AG08396 (cell line): ENCODE measurements around the gene USHBP1.
"Not testable (repeated sequence)": the region's sequence is repeated elsewhere in the genome, so short reads cannot be mapped to it uniquely, and the experiment has no call there.

ENCODE experiments used
- DNase-seq: peaks from one replicate; pipeline ENCODE4 v3.0.0; 2012; ENCODE audit warnings: low spot score, mixed read lengths

USHBP1 gene

GRCh38 chr19:17296273-17296672 lies 31.7 kb upstream of the USHBP1 start:
- peak; percentile 64 for DNase-seq

- not testable (repeated sequence) for DNase-seq
Measured at GRCh38 chr19:17295551-17295950, 31.0 kb upstream of the USHBP1 start.

DNA sequence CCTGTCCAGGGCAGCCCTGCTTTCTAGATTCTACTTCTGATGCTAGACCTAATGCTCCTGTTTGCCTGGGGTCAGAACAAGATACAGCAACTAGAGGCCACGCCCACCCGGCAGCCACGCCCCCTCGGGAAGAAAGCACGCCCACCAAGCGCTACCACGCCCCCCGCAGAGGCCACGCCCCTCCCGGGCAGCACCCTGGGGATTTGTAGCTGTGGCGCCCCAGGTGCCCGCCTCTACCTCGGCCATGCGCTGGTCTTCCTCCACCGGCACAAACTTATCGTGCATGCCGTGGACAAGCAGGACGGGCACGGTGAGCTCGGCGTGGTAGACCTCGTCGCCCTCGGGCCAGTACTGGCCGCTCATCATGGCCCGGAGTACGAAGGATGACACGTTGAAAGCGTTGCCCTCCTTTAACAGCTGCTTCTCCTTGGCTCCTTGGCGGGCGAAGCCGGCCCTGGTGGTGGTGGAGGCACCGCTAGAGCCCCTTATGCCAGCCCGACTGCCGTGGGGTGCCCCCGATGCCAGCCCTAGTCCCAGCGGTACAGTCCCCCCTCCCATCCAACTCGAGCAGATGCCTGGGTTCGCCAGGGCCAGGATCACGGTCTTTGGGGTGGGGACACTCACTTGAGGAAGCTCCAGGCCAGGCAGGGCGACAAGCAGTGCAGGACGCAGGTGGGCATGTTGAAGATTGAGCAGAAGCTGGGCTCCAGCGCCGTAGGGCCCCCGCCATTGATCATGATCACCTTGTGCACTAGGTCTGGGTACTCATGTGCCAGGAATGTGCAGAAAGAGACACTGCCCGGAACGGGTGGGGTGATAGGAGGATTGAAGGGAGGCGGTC lies 29.7 kb upstream of the USHBP1 start:
- peak; percentile 69 for DNase-seq

DNA sequence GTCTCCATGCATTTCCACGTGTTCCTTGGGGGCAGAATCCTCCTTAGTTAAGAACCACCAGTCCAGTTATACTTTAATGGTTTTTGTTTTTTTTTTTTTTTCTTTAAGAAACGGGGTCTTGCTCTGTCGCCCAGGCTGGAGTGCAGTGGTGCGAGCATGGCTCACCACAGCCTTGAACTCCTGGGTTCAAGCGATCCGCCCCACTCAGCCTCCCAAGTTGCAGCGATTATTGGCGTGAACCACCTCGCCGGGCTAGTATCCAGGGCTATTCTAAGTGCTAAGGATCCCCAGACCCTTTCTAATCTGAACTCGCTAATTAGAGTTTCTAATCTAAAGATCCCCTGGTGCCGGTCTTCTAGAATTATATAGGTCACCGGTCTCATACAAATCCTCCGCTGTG lies 29.1 kb upstream of the USHBP1 start:
- no peak for DNase-seq

DNA sequence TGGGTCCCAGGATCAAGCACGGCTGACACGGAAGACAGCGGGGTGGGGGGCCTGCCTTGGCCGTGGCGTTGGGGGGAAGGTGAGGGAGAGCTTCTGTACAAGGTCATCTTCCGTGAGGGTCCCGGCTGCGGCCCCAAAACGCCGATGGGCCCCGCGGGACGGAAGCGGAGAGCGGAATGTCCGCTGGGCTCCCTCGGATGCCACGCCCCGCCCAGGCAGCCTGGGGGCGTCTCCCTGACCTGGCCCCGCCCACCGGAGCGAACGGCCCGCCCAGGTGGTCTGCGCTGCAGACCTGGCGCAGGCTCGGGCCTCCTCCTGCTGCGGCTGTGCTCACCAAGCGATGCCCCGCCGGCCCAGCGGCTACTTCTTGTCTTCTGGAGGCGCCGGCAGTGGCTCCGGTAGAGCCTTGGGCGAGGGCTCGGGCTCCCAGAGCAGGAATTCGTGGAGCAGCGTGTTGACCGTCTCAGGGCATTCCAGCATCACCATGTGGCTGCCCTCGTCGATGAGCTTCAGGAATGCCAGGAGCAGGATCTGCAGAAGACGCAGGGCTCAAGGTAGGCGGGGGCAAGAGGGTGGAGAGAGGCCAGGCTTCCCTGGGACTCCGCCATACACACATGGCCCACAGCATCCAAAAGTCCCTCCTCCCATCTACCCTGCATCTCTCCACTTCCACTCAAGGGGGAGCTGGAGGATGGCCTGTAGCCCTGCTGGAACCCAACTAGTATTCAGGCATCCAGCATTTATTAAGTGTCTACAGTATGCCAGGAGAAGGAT lies 27.9 kb upstream of the USHBP1 start:
- DNase-seq, result peak; percentile 96

DNA sequence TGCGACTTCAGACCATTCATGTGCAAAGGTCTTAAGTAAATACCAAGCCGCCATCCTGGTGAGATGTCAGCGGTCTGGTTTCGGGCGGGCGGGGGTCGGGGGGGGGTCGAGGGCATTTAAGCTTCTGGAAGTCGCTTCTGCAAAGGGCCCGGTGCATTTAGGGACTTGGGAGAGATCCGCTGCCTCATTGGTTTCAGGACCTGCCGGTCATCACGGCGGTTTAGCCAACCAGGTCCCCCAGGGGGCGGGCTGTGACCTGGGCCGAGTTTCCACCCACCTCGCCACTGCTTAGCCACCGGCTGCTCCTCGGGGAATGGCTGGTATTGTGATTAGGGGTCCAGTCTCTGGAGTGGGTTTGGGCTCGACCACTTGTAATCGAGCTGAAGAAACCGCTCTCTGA lies 24.9 kb upstream of the USHBP1 start:
- DNase-seq, result peak; percentile 95

DNA sequence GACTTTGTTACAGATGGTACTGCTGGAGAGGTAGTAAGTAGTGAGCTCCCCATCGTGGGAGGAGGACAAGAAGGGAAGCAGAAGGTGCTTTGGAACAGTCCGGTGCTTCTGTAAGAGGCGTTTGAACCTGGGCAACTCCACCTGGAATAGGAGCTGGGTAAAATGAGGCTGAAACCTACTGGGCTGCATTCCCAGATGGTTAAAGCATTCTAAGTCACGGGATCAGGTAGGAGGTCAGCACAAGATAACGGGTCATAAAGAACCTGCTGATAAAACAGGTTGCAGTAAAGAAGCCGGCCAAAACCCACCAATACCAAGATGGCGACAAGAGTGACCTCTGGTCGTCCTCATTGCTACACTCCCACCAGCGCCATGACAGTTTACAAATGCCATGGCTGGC lies 22.2 kb upstream of the USHBP1 start:
- no peak for DNase-seq

- no peak for DNase-seq
Measured at GRCh38 chr19:17286263-17286662, 21.7 kb upstream of the USHBP1 start.

DNA sequence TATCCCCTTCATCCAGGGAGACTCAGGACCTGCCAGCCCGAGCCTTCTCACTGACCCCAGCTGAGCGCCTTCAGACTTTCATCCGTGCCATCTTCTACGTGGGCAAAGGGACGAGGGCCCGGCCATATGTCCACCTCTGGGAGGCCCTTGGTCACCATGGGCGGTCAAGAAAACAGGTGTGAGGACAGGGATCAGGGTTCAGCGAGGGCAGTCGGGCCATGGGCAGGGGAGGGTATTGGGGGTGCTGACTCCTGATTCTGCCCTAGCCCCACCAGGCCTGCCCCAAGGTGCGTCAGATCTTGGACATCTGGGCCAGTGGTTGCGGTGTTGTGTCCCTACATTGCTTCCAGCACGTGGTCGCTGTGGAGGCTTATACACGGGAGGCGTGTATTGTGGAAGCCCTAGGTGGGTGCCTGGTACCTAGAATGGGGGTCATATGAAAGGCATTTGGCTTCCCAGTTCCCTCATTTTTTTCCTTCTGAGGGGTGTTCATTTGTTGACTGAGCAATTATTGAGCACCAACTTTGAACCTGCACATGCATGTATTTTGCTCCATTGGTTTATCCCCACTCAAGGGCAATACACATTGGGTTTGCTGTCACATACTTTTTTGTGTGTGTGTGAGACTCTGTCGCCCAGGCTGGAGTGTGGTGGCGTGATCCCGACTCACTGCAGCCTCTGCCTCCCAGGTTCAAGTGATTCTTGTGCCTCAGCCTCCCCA lies 21.0 kb upstream of the USHBP1 start:
- DNase-seq, result no peak

GRCh38 chr19:17283504-17283996 lies 19.0 kb upstream of the USHBP1 start:
- DNase-seq, result no peak

DNA sequence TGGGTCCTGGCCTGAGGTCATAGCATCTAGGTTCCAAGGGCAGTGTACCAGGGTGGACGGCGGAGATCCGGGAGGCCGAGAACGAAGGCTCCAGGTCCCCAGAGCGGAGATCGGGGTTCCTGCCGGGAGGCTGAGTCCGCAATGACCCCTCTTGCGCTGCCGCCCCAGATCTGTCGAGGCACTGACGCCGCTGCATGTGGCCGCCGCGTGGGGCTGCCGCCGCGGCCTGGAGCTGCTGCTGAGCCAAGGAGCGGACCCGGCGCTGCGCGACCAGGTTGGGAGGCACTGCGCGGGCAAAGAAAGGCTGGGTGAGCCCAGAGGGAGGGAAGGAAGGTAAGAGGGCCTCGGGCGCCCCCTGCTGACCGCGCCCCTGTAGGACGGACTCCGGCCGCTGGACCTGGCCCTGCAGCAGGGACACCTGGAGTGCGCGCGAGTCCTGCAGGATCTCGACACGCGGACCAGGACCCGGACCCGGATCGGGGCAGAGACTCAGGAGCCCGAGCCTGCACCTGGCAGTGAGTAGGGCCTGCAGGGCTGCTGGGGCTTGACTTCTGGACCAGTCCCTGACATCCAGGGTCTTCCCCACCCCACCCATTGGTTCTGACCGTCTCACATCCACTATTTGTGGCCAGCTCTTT lies 18.1 kb upstream of the USHBP1 start:
- DNase-seq, result peak; percentile 92

DNA sequence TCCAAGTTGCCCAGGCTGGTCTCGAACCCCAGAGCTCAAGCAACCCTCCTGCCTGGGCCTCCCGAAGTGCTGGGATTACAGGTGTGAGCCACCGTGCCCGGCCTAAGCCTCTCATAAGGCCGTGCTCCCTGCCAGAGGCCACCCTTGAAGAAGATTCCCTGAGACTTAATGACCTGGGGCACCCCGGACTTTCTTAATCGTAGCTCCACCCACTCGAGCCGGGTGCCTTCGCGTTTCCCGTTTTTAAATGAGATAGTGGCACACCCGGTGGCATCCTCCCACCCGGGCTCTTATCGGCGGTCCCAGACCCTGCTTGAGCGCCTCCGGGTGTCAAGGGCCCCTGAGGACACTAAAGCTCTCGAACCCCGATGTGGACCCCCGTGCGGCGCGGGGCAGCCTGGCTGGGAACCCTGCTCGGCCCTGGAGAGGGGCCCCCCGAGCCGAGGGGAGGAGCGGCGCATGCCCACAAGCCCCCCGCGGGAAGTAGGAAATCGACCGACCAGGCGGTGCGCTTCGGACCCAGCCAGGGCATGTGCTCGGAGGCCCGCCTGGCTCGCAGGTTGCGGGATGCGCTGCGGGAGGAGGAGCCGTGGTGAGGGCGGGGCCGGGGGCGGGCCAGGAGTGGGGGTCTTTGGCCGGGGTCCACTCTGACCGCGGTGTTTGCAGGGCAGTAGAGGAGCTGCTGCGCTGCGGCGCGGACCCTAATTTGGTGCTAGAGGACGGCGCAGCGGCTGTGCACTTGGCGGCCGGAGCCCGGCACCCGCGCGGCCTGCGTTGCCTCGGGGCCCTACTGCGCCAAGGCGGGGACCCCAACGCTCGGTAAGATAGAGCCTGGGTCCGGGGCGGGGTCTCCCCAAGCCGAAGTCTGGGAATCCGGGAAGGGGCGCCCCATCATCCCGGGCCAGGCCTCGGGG lies 17.1 kb upstream of the USHBP1 start, which contains the start of gene ANKLE1:
Gene ANKLE1 (plus strand): TSS at position 511 of the 914 bp plus-strand sequence. CDS start 20 bp downstream, at position 531.
- peak; percentile 64 for DNase-seq

GRCh38 chr19:17279436-17279835 lies 14.9 kb upstream of the USHBP1 start:
- no peak for DNase-seq

DNA sequence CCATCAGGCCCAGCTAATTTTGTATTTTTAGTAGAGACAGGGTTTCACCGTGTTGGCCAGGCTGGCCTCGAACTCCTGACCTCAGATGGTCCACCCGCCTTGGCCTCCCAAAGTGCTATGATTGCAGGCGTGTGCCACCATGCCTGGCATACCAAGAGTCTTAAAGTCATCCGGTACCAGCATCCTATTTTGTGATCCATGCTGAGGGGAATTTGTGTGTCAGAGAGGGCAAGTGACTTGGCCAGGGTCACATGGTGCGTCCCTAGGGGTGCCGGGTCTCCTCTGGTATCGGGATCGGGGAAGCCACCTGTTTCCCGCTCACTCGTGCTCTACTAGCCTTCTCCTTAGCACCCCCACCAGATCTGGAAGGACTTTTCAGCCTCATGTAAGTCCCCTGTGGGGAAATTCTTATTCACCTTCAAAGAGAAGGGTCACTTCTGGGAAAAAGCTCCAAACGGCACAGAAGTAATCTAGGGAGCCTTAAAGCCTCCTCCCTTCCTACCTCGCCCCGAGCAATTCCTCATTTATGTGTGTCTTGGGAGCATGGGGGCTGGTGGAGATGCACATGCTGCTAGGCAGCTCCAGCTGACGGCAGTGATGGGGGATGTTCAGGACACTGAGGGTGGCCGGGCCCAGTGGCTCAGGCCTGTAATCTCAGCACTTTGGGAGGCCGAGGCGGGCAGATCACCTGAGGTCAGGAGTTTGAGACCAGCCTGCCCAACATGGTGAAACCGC lies 11.1 kb upstream of the USHBP1 start:
- no peak for DNase-seq

DNA sequence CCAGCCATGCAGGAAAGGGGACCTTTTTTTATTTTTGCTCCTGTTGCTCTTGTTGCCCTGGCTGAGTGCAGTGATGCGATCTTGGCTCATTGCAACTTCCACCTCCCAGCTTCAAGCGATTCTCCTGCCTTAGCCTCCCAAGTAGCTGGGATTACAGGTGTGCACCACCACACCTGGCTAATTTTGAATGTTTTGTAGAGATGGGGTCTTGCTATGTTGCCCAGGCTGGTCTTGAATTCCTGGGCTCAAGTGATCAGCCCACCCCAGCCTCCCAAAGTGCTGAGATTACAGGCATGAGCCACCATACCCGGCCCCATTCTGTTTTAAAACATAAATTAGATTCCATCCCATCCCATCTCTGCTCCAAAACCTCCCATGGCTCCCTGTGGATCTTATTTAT lies 10.3 kb upstream of the USHBP1 start:
- DNase-seq, result not testable (repeated sequence)

GRCh38 chr19:17268754-17269153 lies 4.2 kb upstream of the USHBP1 start:
- DNase-seq, result no peak

DNA sequence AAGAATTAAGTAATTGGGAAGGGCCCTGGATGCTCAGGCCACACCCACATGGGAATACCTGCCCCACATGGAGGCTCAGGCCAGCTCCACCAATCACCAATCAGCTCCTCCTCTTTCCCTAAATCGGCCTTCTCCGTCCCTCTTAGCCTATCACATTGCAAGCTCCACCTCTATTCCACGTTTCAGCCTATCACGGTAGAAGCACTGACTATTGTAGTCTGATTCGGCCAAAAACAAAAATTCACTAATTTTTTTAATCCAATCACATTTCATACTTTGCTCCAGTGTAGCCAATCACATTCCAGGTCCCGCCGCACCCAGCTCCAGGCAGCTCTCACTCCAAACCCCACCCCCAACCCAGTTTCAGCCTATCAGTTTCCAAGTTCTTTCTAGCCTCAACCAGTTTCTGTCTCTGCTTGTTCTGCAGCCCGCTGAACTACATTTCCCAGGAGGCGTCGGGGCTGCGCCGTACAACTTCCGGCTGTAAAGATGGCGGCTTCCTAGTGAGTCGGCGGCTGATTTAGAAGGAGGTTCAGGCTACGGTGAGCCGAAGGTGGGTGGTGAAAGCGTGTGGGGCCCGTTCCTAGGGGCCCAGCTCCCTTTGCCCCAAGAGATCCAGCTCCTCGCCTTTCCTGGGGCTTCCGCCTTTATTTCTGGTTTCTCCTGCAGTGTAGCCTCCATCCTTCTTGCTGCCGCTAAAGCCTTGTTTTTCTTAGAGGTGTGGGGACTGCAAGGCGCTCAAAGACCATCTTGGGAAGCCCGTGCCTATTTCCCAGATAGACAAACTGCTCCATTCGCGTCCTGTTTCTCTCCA lies 2.6 kb upstream of the USHBP1 start, which contains the start of gene BABAM1:
Gene BABAM1 (plus strand): TSS at position 469 of the 814 bp plus-strand sequence. CDS start 1,364 bp downstream, outside the sequence.
- DNase-seq, result peak; percentile 100

GRCh38 chr19:17266589-17266974 lies 2.0 kb upstream of the USHBP1 start:
- no peak for DNase-seq

DNA sequence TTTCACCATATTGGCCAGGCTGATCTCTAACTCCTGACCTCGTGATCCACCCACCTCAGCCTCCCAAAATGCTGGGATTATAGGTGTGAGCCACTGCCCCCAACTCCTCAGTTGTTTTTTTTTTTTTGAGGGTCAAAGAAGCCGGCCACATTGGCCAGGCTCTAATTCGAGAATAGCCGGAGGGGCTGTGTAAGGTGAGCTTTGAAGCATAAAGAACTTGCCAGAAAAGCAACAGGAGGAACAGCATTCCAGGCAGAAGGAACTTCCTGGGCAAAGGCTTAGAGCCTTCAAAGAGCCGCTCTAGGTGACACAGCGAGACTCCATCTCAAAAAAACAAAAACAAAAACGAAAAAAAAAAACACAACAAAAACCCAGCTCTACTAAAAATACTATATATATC lies 1.5 kb upstream of the USHBP1 start:
- no peak for DNase-seq
